Mesenchymal stem cell (in vitro differentiated cells and primary cell): ENCODE measurements around the gene ASAP2.

Experiments
- DNase-seq: peaks from one replicate; pipeline ENCODE4 v3.0.0-alpha.2; 2013
- H2AFZ ChIP-seq: one replicate; pipeline ENCODE4 v1.6.1; 2013; ENCODE audit warnings: low read depth, mild to moderate bottlenecking, control low read depth, inconsistent platforms, low read length, moderate library complexity
- H2AK5ac ChIP-seq: 2 replicates; pipeline ENCODE4 v1.6.1; 2013; ENCODE audit warnings: low read length, moderate library complexity, mild to moderate bottlenecking, inconsistent platforms; ENCODE audit not compliant: severe bottlenecking
- H2BK120ac ChIP-seq: one replicate; pipeline ENCODE4 v1.6.1; 2013; ENCODE audit warnings: low read depth, mild to moderate bottlenecking, inconsistent platforms, low read length, moderate library complexity
- H2BK12ac ChIP-seq, 2 experiments: one replicate each; pipeline ENCODE4 v1.6.1; 2013; ENCODE audit warnings: inconsistent platforms in 2 of 2, low read length in 2 of 2, mild to moderate bottlenecking in 2 of 2, moderate library complexity in 2 of 2, control low read depth in 1 of 2
- H2BK15ac ChIP-seq: one replicate; pipeline ENCODE4 v1.6.1; 2013; ENCODE audit warnings: mild to moderate bottlenecking, low read depth, inconsistent platforms; ENCODE audit not compliant: poor library complexity, severe bottlenecking
- H2BK5ac ChIP-seq: 2 replicates; pipeline ENCODE4 v1.6.1; 2013; ENCODE audit warnings: low read depth, mild to moderate bottlenecking, low read length, control low read depth, inconsistent platforms; ENCODE audit not compliant: poor library complexity, severe bottlenecking
- H3K14ac ChIP-seq, 2 experiments: one replicate each; pipeline ENCODE4 v1.6.1; 2013; ENCODE audit warnings: inconsistent platforms in 2 of 2, low read length in 2 of 2, control low read depth in 1 of 2, mild to moderate bottlenecking in 1 of 2, moderate library complexity in 1 of 2
- H3K18ac ChIP-seq, 2 experiments: one replicate each; pipeline ENCODE4 v1.6.1; 2013; ENCODE audit warnings: inconsistent platforms in 2 of 2, low read length in 2 of 2, control low read depth in 1 of 2, low read depth in 1 of 2, mild to moderate bottlenecking in 1 of 2
- H3K23ac ChIP-seq, 2 experiments: one replicate each; pipeline ENCODE4 v1.6.1; 2013; ENCODE audit warnings: inconsistent platforms in 2 of 2, low read length in 2 of 2, mild to moderate bottlenecking in 2 of 2, moderate library complexity in 2 of 2, control low read depth in 1 of 2
- H3K27ac ChIP-seq: 2 replicates; pipeline ENCODE4 v1.5.1; 2013; ENCODE audit warnings: mild to moderate bottlenecking, moderate library complexity, low read length, control low read depth, inconsistent platforms; ENCODE audit not compliant: poor library complexity, severe bottlenecking
- H3K27me3 ChIP-seq, 2 experiments: 2 replicates each; pipeline versions ENCODE4 v1.6.1 to v1.7.0; 2013; ENCODE audit warnings: low read length in 2 of 2, mild to moderate bottlenecking in 2 of 2, moderate library complexity in 2 of 2, control low read depth in 1 of 2, inconsistent platforms in 1 of 2; ENCODE audit not compliant: control insufficient read depth in 1 of 2, insufficient read depth in 1 of 2
- H3K36me3 ChIP-seq, 2 experiments: 2 replicates each; pipeline versions ENCODE4 v1.6.1 to v1.7.0; 2013; ENCODE audit warnings: low read length in 2 of 2, control low read depth in 1 of 2, inconsistent platforms in 1 of 2, low read depth in 1 of 2, mild to moderate bottlenecking in 1 of 2; ENCODE audit not compliant: insufficient read depth in 2 of 2, control insufficient read depth in 1 of 2
- H3K4ac ChIP-seq, 2 experiments: one replicate each; pipeline ENCODE4 v1.6.1; 2013; ENCODE audit warnings: inconsistent platforms in 2 of 2, low read length in 2 of 2, mild to moderate bottlenecking in 2 of 2, moderate library complexity in 2 of 2, control low read depth in 1 of 2, low read depth in 1 of 2
- H3K4me1 ChIP-seq: 2 replicates; pipeline ENCODE4 v1.6.1; 2013; ENCODE audit warnings: low read depth, low read length, control low read depth; ENCODE audit not compliant: control insufficient read depth, insufficient read depth
- H3K4me2 ChIP-seq: 2 replicates; pipeline ENCODE4 v1.6.1; 2013; ENCODE audit warnings: low read length, mild to moderate bottlenecking, inconsistent platforms; ENCODE audit not compliant: poor library complexity, severe bottlenecking
- H3K4me3 ChIP-seq, 2 experiments: 2 replicates each; pipeline versions ENCODE4 v1.5.1 to v1.7.0; 2013; ENCODE audit warnings: low read length in 2 of 2, mild to moderate bottlenecking in 2 of 2, control low read depth in 1 of 2, low read depth in 1 of 2; ENCODE audit not compliant: insufficient read depth in 1 of 2
- H3K79me1 ChIP-seq: replicated peaks from 2 replicates; pipeline ENCODE4 v1.6.1; 2013; ENCODE audit warnings: mild to moderate bottlenecking, control low read depth, low read length, inconsistent platforms; ENCODE audit not compliant: poor library complexity, severe bottlenecking
- H3K9ac ChIP-seq: 2 replicates; pipeline ENCODE4 v1.7.0; 2013; ENCODE audit warnings: mild to moderate bottlenecking, low read length, moderate library complexity
- H3K9me3 ChIP-seq: 2 replicates; pipeline ENCODE4 v1.7.0; 2013; ENCODE audit warnings: mild to moderate bottlenecking, low read length; ENCODE audit not compliant: control insufficient read depth
- H4K8ac ChIP-seq: one replicate; pipeline ENCODE4 v1.6.1; 2013; ENCODE audit warnings: inconsistent platforms, mild to moderate bottlenecking, low read length, moderate library complexity
- H4K91ac ChIP-seq: one replicate; pipeline ENCODE4 v1.6.1; 2013; ENCODE audit warnings: mild to moderate bottlenecking, low read length, inconsistent platforms
- WGBS: methylation state at CpG from one replicate; pipeline ENCODE4 v1.1.7; 2013; ENCODE audit warnings: mixed read lengths; 5-methylcytosine and 5-hydroxymethylcytosine counted together

The ASAP2 gene

DNA sequence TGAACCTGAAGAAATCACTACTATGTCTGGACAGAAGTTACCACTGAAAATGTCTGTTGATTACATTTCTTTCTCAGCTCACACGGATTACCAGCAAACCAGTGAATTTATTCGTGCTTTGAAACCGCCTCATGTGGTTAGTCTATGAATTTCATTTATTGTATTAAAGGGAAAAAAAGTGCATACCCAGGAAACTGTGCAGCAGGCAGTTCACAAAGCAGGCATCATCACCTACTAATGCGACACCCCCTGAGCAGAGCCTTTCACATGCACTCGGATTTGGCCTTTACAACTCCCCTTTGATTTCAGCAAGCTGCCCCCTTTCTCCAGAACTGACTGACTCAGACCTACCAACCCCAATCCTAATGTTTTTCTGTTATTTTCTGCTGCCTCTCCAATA lies 236.9 kb downstream of the ASAP2 start:
- no peak overlapping the region for H2AFZ ChIP-seq
- H4K8ac ChIP-seq, result no peak overlapping the region
- no peak overlapping the region for H3K4ac ChIP-seq
- no peak overlapping the region for H3K27ac ChIP-seq
- H3K79me1 ChIP-seq, result no peaks in the 10 kb centered on the region
- no peak overlapping the region for H2BK15ac ChIP-seq
- no peak overlapping the region for H4K91ac ChIP-seq
- H3K4me1 ChIP-seq, result no peaks in the 10 kb centered on the region
- H2BK5ac ChIP-seq, result no peak overlapping the region
- peaks cover 26 to 68% of the 10 kb centered on the region in 2 experiments for H3K36me3 ChIP-seq
- no peaks in the 10 kb centered on the region for H3K27me3 ChIP-seq
- no peak for DNase-seq
- no peak overlapping the region for H2BK12ac ChIP-seq
- H2BK120ac ChIP-seq, result no peak overlapping the region
- no peak overlapping the region for H3K23ac ChIP-seq
- H3K18ac ChIP-seq, result no peak overlapping the region
- H3K4me3 ChIP-seq, result no peak overlapping the region
- no peaks in the 10 kb centered on the region for H3K9me3 ChIP-seq
- no peak overlapping the region for H2AK5ac ChIP-seq
- H3K9ac ChIP-seq, result no peak overlapping the region
- no peak overlapping the region for H3K14ac ChIP-seq
- no peak overlapping the region for H3K4me2 ChIP-seq
- WGBS, result 95% methylated on average over 4 of the region's 5 CpGs

DNA sequence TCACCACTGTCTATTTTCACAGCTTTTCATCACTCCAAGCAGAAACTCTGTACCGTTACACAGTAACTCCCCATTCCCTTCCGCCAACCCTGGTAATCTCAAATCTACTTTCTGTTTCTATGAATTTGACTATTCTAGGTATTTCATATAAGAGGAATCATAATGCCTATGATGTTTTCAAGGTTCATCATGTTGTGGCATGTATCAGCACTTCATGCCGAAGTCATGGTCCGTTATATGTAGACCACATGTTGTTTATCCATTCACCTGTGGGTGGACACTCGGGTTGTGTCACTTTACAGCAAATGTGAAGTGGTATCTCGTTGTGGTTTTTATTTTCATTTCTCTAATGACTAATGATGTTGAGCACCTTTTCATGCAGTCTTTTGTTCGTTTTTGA lies 238.5 kb downstream of the ASAP2 start:
- Histone ChIP-seq H3K4me1 (no peaks in the 10 kb centered on the region), H4K91ac (no peak overlapping the region), H2BK15ac (no peak overlapping the region), H2AK5ac (no peak overlapping the region), H4K8ac (no peak overlapping the region), H3K18ac (no peak overlapping the region), H2BK12ac (no peak overlapping the region), H3K9me3 (no peaks in the 10 kb centered on the region), H3K23ac (no peak overlapping the region), H3K4ac (no peak overlapping the region), H2AFZ (no peak overlapping the region), H3K9ac (no peak overlapping the region), H3K14ac (no peak overlapping the region), H3K27me3 (no peaks in the 10 kb centered on the region), H2BK5ac (no peak overlapping the region), H3K27ac (no peak overlapping the region), H3K4me2 (no peak overlapping the region), H3K36me3 (peaks cover 34 to 75% of the 10 kb centered on the region in 2 experiments), H3K79me1 (no peaks in the 10 kb centered on the region), H3K4me3 (no peak overlapping the region), H2BK120ac (no peak overlapping the region)
- over 99% methylated on average over 5 of the region's 7 CpGs for WGBS
- DNase-seq, result no peak

DNA sequence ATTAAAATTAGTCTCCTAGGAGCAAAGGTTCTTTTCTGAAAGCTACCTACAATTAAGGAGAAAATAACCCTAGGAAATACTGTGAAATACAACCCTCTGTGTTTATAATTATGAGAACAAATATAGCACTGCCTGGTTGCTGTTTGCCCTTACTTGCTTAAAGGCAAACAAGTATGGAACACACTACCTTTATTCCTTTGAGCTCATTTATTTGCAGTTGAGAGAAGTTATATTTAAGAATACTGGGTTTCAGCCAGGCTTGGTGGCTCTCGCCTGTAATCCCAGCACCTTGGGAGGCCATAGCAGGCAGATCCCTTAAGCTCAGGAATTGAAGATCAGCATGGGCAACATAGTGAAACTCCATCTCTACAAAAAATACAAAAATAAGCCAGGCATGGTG lies 244.6 kb downstream of the ASAP2 start:
- Histone ChIP-seq H3K4ac (no peak overlapping the region), H3K23ac (no peak overlapping the region), H3K27ac (no peak overlapping the region), H3K9ac (no peak overlapping the region), H2BK12ac (no peak overlapping the region), H4K8ac (no peak overlapping the region), H2BK5ac (no peak overlapping the region), H4K91ac (no peak overlapping the region), H3K79me1 (no peaks in the 10 kb centered on the region), H3K9me3 (no peaks in the 10 kb centered on the region), H3K4me1 (no peaks in the 10 kb centered on the region), H2AK5ac (no peak overlapping the region), H2BK120ac (no peak overlapping the region), H3K4me2 (no peak overlapping the region), H3K18ac (no peak overlapping the region), H3K36me3 (peaks cover 36 to 71% of the 10 kb centered on the region in 2 experiments), H2AFZ (no peak overlapping the region), H3K27me3 (no peaks in the 10 kb centered on the region), H3K14ac (no peak overlapping the region), H2BK15ac (no peak overlapping the region), H3K4me3 (no peak overlapping the region)
- WGBS, result 100% methylated on average over 1 of the region's 1 CpG
- DNase-seq, result no peak
